Stimulated activated CD8-positive, alpha-beta memory T cell treated with anti-CD3 and anti-CD28 coated beads, Interleukin-4, amount 100 ng/mL, for 24 hours (primary cell): ENCODE data around the gene GPR179.

ENCODE experiments used
- DNase-seq: peaks from one replicate; pipeline ENCODE4 v3.0.0-alpha.2; 2020; ENCODE audit warnings: low read depth

Gene GPR179

DNA sequence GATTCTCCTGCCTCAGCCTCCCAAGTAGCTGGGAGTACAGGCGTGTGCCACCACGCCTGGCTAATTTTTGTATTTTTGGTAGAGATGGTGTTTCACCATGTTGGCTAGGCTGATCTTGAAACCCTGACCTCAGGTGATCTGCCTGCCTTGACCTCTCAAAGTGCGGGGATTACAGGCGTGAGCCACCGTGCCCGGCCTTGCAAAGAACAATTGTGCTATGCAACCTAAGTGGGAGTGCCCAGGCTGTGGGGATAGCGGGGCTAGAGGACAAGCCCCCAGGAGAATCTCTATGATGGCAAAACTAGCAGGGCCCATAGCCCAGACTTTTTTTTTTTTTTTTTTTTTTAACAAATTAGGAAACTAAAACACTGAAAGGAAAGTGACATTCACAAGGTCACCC, 2.0 kb upstream of the GPR179 start:
- DNase-seq = no peak

DNA sequence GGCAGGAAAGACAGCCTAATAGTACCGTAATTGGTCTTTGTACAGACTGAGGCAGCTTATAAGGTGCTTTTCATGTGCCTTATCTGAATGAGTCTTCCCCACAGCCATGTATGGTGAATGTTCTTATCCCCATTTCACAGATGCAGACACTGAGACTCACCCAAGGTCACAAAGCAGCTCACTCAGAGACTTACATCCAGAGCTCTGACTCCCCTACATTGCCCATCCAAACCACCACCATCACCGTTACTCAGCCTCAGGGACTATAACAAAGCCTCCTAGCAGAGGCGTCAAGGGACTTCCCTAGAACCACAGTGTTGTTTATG, 627 bp upstream of the GPR179 start:
- DNase-seq = no peak

DNA sequence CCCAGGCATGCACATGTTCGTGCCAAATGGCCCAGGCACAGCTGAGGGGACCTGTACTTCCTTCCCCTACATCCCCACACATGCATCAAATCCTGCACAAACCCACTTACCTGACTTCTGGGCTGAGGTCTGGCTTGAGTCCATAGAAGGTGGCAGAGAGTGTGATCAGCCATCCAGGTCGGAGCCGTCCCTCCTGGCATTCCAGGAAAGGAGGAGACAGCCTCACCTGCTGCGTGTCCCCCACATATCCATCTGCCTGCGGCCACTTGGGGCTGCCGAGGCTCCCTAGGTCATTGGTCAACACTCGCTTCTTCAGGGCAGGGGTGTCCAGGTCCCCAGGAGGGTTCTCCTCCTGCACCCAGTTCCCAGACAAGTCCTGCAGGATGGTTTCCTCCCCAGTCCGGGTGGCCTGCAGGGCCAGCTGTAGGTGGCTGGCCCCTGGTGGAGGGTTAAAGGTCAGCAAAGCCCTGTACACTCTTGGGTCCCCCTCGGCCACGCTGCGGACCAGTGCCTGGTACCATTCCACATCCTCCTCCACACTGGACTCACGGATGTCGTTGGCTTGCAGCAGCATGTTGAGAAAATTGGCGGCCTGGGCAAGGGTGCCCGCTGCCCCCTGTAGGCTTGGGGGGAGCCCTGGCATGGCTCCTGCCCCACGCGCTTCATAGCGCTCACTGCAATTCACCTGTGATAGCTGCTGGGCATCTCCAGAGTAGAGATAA, 709 bp downstream of the GPR179 start:
- no peak for DNase-seq

DNA sequence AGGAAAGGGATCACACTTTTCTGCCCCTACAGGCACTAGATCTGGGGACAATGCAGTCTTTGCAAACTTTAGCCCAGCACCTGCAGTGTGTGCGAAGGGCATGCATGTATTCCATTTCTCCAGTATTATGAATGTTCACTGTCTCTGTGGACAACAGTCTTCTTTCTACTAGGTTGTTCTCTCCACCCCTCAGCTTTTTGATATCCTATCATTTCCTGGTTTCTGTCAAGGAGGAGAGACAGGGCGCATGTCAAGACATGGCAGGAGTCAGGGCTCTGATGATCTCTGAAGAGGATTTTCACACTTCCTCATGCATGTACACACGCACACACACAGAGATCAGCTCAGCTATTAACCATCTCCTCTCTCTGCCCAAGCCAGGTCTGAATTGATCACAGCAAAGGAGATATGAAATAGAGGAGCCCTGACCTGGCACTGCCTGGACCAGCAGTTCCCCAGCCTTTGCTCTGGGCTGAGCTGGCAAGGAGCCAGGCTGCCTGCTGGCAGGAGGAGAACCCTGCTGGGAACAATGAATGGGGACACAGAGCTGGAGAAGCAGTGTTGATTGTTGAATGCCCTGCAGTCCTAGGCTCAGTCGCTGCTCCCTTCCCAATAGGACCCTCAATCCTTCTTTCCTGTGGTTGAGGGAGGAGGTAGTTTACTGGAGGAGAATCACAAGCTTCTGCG, 2.6 kb downstream of the GPR179 start:
- no peak for DNase-seq

DNA sequence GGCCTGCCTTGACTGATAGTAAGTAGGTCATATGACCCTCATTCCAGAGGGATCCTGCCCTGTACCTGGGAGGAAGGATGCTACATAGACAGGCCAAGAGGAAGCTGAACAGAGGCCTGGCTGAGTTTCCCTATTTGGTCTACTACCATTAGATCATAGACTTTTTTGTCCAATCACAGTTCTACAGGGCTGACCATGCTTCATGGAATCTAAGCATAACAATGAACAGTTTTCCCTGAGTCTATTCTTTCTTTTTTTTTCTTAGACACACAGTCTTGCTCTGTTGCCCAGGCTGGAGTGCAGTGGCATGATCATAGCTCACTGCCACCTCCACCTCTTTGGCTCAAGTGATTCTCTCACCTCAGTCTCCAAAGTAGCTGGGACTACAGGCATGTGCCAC, 3.9 kb downstream of the GPR179 start:
- no peak for DNase-seq

DNA sequence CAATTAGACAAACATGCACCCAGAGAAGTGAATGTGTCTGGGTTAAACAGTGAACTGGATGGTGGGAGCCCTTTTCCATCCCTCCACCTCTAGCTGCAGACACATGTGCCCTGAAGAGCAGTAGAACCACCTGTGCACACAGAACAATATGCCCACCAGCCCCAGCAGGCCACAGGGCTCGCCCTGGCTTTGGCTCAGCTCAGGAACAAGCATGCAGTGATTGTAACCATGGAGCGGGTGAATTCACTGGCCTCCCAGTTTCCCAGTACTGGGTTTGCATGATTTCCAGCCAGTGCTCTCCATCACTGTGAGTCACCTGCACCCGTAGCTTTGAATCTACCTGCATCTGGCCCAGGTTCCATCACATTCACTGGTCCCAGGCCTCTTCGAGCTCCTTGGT, 5.2 kb downstream of the GPR179 start:
- no peak for DNase-seq

DNA sequence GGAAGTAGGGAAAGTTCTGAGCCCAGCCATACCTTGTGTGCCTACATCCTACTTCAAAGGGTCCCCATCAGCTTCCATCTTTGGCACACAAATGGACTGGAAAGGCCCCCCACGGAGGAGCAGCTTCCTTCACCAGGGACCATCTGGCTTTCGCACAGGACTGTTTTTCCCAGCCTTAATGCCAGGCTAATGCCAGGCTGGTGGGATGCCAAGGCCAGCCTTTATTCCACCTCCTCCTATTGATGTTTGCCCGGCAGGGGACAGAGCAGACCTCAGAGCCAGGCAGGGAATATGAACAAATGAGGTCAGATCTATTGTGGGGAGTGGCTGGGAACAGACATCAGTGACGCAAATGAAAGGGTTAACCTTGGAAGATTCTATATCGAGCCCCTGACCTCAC, 5.7 kb downstream of the GPR179 start:
- DNase-seq = no peak

DNA sequence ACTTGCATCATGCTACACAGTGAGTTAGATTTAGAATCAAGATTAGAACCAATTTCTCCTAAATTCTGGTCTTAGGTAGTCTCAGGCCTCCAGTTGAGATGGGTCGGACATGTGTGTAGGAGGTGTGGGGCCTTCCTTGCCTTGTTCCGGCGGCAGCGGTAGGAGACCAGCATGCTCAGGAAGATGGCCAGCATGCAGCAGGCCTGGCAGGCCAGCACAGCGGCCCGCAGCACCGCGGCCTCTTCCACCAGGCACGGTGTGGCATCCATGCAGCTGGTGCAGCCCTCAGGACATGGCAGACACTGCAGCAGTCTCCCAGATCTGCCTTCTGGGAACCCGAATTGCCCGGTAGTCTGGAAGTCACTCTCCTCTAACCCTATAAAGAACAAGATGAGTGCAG, 6.9 kb downstream of the GPR179 start:
- DNase-seq = no peak

DNA sequence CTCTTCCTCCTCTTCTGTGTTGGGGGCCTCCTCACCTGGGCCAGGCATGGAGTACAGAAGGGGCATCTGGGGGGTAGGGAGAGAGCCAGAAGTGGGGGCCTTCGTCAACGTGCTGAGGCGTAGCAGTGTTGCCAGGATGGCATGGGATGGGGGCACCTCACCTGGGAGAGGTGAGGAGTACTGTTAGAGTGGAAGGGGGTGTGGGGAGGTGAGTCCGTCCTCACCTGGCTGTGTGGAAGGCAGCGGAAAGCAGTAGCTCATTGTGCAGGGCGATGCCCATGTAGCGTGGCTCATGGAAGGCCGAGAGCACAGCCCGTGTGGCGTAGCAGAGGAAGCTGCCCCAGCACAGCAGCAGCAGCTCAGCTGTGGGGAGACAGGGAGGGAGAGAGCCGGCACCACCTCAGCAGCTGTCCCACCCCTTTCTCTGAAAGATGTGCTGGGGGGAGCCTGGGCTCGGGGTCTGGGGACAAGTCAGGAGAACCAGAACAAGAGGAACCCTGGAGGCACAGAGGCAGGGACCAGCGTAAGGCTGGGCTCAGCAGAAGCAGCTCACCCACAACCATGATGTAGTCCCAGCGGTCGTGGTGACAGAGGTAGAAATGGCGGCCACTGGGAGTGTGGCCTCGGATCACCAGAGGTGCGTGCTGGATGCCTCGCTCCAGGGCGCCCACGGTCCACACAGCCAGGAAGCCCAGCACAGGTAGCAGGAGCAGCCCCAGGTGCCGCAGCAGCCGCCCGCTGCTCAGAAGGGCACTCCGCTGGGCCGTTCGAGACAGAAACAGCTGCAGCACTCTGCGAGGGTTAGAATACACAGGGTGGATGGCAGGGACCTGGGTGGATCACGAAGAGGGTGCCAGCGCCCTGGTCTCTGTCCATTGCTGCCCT, 9.0 kb downstream of the GPR179 start:
- DNase-seq = no peak

DNA sequence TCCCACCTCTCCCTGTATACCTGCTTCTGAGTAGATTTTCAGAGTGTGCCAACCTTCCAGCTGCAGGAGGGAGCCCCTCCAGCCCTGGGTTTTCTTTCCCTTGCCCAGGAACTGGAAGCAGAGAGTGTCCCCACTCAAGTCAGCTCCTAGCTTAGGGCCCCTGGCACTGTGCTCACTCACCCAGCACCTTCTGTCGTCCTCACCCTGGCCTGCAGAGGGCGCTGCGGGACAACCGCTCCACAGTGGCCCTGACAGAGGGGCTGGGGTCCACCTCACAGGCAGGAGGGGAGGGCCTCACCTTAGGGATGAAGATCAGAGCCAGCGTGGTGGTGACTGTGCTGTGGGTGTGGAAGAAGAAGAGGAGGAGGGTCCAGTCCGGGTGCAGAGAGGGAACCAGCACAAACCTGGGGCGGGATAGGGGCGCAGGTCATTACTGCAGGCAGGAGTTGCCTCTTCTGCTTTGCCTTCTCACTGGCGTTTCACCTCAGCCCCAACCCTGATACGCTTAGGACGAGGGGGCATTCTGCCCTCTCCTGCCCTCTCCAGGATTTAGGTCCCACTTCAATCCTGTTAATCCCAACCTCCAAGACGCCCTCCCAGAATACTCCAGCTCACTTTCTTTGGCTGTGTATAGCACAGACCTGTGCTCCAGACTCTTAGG, 10.0 kb downstream of the GPR179 start:
- DNase-seq = no peak

DNA sequence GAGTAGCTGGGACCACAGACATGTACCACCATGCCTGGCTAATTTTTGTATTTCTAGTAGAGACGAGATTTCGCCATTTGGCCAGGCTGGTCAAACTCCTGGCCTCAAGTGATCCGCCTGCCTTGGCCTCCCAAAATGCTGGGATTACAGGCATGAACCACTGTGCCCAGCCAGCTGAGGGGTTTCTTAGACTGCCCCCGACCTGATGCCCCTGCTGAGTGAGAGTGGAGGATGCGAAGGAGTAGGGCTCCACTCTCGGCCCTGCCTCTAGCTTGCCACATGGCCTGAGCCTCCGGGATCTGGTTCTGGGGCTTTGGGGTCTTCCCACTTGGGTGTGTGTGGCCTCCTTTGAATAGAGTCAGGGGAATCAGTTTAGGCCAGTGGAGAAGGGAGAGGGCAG, 11.0 kb downstream of the GPR179 start:
- DNase-seq = no peak

DNA sequence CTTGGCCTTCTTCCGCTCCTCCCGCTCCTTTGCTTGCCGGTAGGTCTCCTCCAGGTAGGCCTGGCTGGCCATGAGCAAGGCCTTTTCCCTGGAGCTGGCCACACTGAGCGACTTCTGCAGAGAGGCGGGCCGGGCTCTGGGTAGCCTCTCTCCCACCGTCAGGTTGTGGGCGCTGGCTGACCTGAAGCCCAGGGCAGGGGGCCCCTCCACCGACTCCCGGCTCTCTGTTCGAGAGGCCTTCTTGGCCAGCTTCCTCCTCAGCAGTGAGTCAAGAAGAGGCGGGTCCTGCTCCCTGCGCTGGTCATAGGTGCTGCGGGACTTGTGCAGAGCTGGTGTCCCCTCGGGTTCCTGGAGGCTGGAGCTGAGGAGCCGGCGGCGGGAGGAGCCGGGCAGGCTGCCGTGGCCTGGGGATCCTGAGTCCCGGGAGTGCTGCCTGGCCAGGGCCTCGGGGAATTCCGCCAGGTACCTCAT, 12.8 kb downstream of the GPR179 start:
- no peak for DNase-seq

DNA sequence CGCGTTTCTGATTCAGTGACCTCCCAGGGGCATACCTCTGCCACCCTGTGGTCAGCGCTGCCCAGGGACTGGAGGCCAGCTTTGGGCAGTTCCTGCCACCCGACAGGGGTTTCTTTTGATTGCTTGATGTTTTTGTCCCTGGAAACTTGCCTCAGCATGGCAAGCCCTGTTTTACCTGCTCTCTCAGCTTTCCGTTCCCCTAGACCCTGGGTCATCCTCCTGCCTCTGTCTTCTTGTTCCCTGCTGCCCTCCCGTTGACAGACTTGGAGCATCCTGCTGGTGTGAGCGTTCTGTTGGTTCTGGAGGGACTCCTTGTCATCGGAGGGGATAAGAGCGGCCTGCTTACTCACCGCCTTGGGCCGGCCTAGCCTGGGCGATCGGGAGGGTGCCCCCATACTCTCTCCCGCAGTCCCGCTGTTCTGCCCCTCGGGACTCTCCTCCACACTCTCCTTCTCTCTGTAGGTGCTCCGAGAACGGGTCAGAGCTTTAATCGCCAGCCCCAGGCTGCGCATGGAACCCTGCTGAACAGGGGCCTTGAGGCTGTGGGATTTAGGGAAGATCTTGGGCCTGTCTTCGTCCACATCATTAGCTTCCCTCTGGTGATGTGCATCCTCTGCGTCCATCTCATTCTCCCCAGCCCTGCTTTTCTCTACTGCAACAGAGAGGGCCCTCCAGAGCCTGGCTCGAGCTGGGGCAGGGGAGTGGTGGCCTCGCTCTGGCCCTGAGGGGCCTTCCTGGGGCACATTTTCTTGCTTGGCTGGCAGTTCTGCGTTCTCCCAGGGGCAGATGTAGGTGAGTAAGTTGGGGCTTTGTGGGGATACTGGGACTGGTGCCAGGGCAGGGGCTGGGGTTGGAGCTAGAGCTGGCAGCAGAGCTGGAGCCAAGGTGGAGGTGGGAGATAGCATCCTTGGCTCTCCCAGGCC, 13.7 kb downstream of the GPR179 start:
- DNase-seq = no peak

DNA sequence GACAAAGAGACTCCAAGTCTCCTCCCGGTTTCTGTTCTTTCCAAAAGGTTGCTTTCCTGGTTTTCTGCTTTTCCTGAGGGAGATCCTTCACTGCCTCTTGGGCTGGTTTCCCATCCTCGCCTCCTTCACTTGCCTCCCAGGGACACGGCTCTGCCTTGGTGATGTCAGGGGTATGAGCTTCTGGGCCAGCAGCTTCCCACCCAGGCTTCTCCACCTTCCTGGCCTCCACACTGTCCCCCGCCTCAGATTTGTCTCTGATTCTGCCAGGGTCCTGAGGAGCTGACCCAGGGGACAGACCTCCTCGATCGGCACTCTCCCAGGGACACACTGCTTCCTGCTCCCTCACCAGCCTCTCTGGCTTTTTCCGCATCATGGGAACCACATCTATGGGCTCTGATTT, 14.5 kb downstream of the GPR179 start:
- no peak for DNase-seq

DNA sequence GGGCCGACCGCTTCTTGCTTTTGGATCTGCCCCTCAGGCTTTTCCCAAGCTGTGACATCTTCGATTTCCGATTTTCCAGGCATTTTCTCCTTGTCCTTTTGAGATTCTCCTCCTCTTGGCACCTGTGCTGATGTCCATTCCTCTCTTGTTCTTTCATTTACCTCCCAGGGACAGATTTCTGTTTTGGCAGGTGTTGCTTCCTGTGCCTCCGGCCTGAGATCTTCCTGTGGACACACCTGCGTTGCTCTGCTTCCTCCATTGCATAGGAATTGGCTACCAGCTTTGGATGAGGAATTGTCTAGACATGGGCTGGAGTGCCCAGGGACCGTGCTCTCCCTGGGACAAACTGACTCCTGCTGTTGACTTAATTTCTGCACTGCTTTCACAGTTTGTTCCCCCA, 15.1 kb downstream of the GPR179 start:
- no peak for DNase-seq

DNA sequence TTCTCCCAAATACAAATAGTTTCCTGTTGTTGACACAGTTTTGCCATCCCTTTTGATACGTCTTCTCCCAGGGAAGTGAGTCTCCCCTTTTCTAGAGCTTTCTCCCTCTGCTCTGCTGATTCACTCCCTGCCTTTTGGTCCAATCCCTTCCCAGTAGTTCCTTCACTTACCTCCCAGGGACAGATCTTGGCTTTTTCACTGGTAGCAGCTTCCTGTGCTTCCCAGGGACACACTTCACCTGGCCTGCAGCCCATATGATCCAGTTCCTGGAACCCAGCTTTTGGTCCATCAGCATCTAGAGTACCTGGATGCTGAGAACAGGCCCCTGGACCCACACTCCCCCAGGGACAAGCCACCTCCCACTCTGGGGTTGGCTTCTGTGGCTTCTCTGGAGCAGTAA, 15.8 kb downstream of the GPR179 start:
- no peak for DNase-seq

DNA sequence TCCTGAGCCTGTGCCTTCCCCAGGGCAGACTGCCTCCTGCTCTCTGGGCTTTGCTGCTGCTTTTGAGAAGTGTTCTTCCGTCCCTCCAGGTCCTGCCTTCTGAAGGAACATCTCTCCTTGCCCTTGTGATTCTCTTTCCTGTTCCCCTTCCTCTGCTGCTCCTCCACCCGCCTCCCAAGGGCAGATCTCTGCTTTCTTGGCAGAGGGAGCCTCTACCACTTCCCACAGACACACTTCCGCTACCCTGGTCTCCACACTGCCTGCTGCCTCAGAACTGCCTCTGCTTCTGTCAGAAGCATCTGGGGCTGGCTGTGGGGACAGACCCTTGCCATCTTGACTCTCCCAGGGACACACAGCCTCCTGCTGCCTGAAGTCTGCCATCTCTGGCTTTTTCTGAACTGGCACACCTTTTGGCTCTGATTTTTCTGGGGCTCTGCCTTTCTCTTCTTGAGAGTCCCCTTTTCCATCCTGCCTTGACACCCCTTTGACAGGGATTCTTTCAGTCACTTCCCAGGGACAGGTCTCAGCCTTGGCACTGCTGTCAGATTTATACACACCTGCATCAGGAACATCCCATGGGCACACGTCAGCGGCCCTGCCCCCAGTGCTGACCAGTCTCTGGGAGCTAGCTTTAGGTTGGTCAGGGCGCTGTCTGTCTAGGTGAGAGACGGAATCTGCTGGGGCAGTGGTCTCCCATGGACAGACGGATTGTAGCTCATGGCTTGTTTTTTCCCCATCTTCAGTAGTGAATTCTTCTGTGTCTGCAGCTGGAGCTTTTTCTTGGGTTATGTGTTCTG, 16.6 kb downstream of the GPR179 start:
- DNase-seq = no peak

DNA sequence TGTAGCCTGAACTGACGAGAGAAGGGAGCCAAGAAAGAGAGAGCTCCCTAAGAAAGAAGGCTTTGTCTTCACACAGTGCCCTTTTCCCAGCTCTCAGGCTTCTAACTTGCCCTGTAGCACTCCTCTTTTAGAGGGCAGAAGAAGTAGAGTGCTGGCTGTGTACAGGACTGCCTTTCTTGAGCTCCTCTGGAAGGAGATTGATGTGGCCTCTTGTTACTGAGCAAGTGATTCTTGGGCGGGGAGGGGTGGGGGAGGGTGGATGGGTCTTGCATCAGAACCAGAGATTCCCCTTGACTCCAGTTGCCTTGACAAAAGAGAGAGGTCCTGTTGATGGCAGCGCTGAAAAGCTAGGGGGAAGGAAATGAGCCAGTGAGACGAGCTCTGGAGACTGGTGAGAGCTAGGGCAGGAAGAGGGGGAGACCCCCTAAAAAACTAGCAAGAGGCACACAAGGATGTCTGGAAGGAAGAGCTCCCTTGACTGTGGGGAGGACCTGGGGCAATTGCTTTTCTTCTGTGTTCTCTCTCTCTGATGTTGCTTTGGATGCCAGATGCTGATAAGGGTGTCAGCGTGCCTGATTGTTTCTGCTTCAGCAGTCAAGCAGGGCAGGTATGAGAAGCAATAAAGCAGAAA, 18.4 kb downstream of the GPR179 start:
- no peak for DNase-seq

DNA sequence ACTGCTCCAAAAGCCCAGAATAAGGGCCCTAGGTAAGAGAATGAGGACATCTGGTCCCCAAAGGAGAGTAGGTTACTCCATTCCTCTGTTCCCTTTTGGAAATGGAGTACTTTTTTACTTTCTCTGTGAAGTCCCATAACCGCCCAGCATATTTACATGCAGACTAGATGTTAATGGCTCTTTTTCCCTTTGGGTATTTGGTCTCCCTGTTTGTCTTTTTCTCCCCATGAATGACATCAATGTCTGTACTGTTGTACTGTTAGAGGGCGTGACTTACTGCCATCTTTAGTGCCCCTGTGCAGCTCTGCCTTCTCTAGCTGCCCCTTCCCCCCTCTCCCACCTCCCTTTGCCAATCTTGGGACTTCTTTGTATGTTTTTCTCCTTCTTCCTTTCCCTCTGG, 19.0 kb downstream of the GPR179 start:
- no peak for DNase-seq

DNA sequence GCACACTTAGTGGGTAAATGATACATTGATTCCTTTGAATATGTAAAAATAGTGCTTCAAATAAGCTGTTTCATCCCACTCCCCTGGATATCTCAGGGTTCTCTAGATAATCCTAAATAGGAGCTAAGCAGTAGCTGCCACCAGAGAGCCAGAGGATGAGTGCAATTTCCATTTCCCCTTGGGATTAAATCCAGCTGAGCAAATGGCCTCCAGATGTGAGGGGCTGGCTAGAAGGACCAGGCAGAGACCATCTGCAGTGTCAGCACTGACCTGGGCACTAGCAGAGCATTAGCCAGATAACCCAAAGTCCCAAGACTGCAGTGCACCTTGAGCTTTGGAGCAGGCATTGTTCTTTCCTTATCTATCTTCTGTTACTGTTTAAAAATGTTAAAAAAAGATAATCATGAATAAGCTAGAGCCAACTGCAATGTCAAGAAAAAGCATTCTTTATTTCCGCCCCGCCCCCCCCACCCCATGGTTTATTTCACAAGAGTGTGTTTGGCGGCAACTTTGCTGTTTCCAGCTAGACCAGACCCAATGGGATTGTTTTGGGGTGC, 19.5 kb downstream of the GPR179 start:
- DNase-seq = no peak
